ENCODE measurements around the gene TRAPPC5. TPM values are rescaled to one million over a fixed set of nuclear protein-coding genes. Genes with fewer than 3 reads are reported as not detected.

Gene TRAPPC5
- total RNA-seq, 2 donors from 2014 or later: 105 to 150 TPM

- H3K4me3 ChIP-seq: no peak within 1 kb of the TSS
- peaks cover 2% of the 10 kb centered on the region for H3K27me3 ChIP-seq (replicated peaks; ENCODE audit: insufficient read depth)
- TF ChIP-seq POLR2AphosphoS5 (IDR thresholded peaks at IDR 0.05) (no peak), POLR2A (IDR thresholded peaks at IDR 0.05) (no peak), CTCF (IDR thresholded peaks at IDR 0.05) (no peak)
- no peaks in the 10 kb centered on the region for H3K4me1 ChIP-seq (replicated peaks)
- WGBS: 71% methylated on average over 6 of the region's 9 CpGs
- no peaks in the 10 kb centered on the region for H3K36me3 ChIP-seq
- no peak for DNase-seq (ENCODE audit: low spot score)
- H3K9me3 ChIP-seq: no peaks in the 10 kb centered on the region
- intact Hi-C loops (cut with DNase I): no loop called here
- H3K27ac ChIP-seq: no peak within 1 kb of the TSS
Measured at GRCh38 chr19:7668842-7669241, 11.8 kb upstream of the TRAPPC5 start, which contains the start of gene RETN. RETN (plus strand) TSS chr19:7669049; CDS start chr19:7669327, 278 bp downstream.

GRCh38 chr19:7669641-7670040 is 11.0 kb upstream of the TRAPPC5 start:
- 33% methylated on average over 9 of the region's 9 CpGs for WGBS
- H3K27ac ChIP-seq: no peak overlapping the region
- no peaks in the 10 kb centered on the region for H3K4me1 ChIP-seq (replicated peaks)
- no peaks in the 10 kb centered on the region for H3K36me3 ChIP-seq
- no peak for TF ChIP-seq POLR2AphosphoS5 (IDR thresholded peaks at IDR 0.05)
- no peak for TF ChIP-seq POLR2A (IDR thresholded peaks at IDR 0.05)
- no peak for TF ChIP-seq CTCF (IDR thresholded peaks at IDR 0.05)
- no peak for DNase-seq (ENCODE audit: low spot score)
- peaks cover 2% of the 10 kb centered on the region for H3K27me3 ChIP-seq (replicated peaks; ENCODE audit: insufficient read depth)
- intact Hi-C loops (cut with DNase I): no loop called here
- H3K9me3 ChIP-seq: no peaks in the 10 kb centered on the region
- H3K4me3 ChIP-seq: no peak overlapping the region

- H3K27ac ChIP-seq: no peak overlapping the region
- no peaks in the 10 kb centered on the region for H3K36me3 ChIP-seq
- TF ChIP-seq CTCF (IDR thresholded peaks at IDR 0.05): no peak
- no peak for TF ChIP-seq POLR2AphosphoS5 (IDR thresholded peaks at IDR 0.05)
- no peak for TF ChIP-seq POLR2A (IDR thresholded peaks at IDR 0.05)
- 2% methylated on average over 43 of the region's 43 CpGs for WGBS
- no peak overlapping the region for H3K4me3 ChIP-seq
- H3K9me3 ChIP-seq: no peaks in the 10 kb centered on the region
- DNase-seq (ENCODE audit: low spot score): no peak
- peaks cover 2% of the 10 kb centered on the region for H3K27me3 ChIP-seq (replicated peaks; ENCODE audit: insufficient read depth)
- no peaks in the 10 kb centered on the region for H3K4me1 ChIP-seq (replicated peaks)
- intact Hi-C loops (cut with DNase I): no loop called here
Measured at GRCh38 chr19:7670150-7670783, 10.4 kb upstream of the TRAPPC5 start.

- intact Hi-C loops (cut with DNase I): no loop called here
- Histone ChIP-seq H3K36me3 (no peaks in the 10 kb centered on the region), H3K4me1 (replicated peaks) (no peaks in the 10 kb centered on the region), H3K27ac (no peak overlapping the region), H3K27me3 (replicated peaks; ENCODE audit: insufficient read depth) (peaks cover 2% of the 10 kb centered on the region), H3K4me3 (no peak overlapping the region), H3K9me3 (no peaks in the 10 kb centered on the region)
- no peak for DNase-seq (ENCODE audit: low spot score)
- TF ChIP-seq POLR2AphosphoS5 (IDR thresholded peaks at IDR 0.05): no peak
- TF ChIP-seq CTCF (IDR thresholded peaks at IDR 0.05): no peak
- TF ChIP-seq POLR2A (IDR thresholded peaks at IDR 0.05): no peak
- 20% methylated on average over 9 of the region's 9 CpGs for WGBS
Measured at GRCh38 chr19:7670790-7671189, 9.8 kb upstream of the TRAPPC5 start.

GRCh38 chr19:7672522-7672921 is 8.1 kb upstream of the TRAPPC5 start:
- Histone ChIP-seq H3K9me3 (no peaks in the 10 kb centered on the region), H3K4me1 (replicated peaks) (no peaks in the 10 kb centered on the region), H3K27me3 (replicated peaks; ENCODE audit: insufficient read depth) (peaks cover 2% of the 10 kb centered on the region), H3K4me3 (no peak overlapping the region), H3K27ac (no peak overlapping the region), H3K36me3 (no peaks in the 10 kb centered on the region)
- intact Hi-C loops (cut with DNase I): no loop called here
- TF ChIP-seq POLR2AphosphoS5 (IDR thresholded peaks at IDR 0.05) (no peak), POLR2A (IDR thresholded peaks at IDR 0.05) (no peak), CTCF (IDR thresholded peaks at IDR 0.05) (no peak)
- DNase-seq (ENCODE audit: low spot score): no peak
- WGBS: 41% methylated on average over 9 of the region's 9 CpGs
